Measurements from ENCODE around the gene TIRAP.
"Not testable (repeated sequence)": the region's sequence is repeated elsewhere in the genome, so short reads cannot be mapped to it uniquely, and the experiment has no call there.

Gene TIRAP

GRCh38 chr11:126290887-126291286, 8.0 kb downstream of the TIRAP start:
- no peak for DNase-seq

- no peak for DNase-seq
Observed at GRCh38 chr11:126293726-126294125, 10.8 kb downstream of the TIRAP start.

GRCh38 chr11:126297004-126297403, 14.1 kb downstream of the TIRAP start:
- no peak for DNase-seq

- DNase-seq, result peak; percentile 96
Observed at GRCh38 chr11:126303623-126304456, 20.9 kb downstream of the TIRAP start, which contains the start of gene DCPS. DCPS (plus strand) TSS chr11:126304060; CDS start chr11:126304081, 21 bp downstream.

GRCh38 chr11:126304457-126305075, 21.7 kb downstream of the TIRAP start:
- no peak for DNase-seq

- DNase-seq, result no peak
Observed at GRCh38 chr11:126305699-126306098, 22.8 kb downstream of the TIRAP start.

GRCh38 chr11:126307706-126308105, 24.8 kb downstream of the TIRAP start:
- peak; percentile 63 for DNase-seq

- peak; percentile 31 for DNase-seq
Observed at GRCh38 chr11:126308271-126308671, 25.4 kb downstream of the TIRAP start.

- DNase-seq, result not testable (repeated sequence)
Observed at GRCh38 chr11:126308771-126309170, 25.9 kb downstream of the TIRAP start.

GRCh38 chr11:126310200-126310991, 27.5 kb downstream of the TIRAP start:
- peak; percentile 91 for DNase-seq

- no peak for DNase-seq
Observed at GRCh38 chr11:126310992-126311310, 28.1 kb downstream of the TIRAP start.

- no peak for DNase-seq
Observed at GRCh38 chr11:126311401-126312291, 28.8 kb downstream of the TIRAP start.

- no peak for DNase-seq
Observed at GRCh38 chr11:126312961-126313360, 30.1 kb downstream of the TIRAP start.

GRCh38 chr11:126313826-126314225, 30.9 kb downstream of the TIRAP start:
- DNase-seq, result no peak

- DNase-seq, result no peak
Observed at GRCh38 chr11:126317432-126317755, 34.5 kb downstream of the TIRAP start.

- peak; percentile 78 for DNase-seq
Observed at GRCh38 chr11:126317756-126318573, 35.1 kb downstream of the TIRAP start.

- peak; percentile 89 for DNase-seq
Observed at GRCh38 chr11:126318574-126319373, 35.9 kb downstream of the TIRAP start.

GRCh38 chr11:126319374-126319740, 36.5 kb downstream of the TIRAP start:
- DNase-seq, result no peak

- no peak for DNase-seq
Observed at GRCh38 chr11:126322996-126323395, 40.1 kb downstream of the TIRAP start.

GRCh38 chr11:126327281-126328000, 44.5 kb downstream of the TIRAP start:
- DNase-seq, result no peak

Measured in eye (tissue), 1 donor.